Measurements from ENCODE around the gene TUBB4B.
A peak's percentile ranks its signal among the peaks of the same experiment; 100 is the strongest.
"Not testable (repeated sequence)": the region's sequence is repeated elsewhere in the genome, so short reads cannot be mapped to it uniquely, and the experiment has no call there.

TUBB4B gene

DNA sequence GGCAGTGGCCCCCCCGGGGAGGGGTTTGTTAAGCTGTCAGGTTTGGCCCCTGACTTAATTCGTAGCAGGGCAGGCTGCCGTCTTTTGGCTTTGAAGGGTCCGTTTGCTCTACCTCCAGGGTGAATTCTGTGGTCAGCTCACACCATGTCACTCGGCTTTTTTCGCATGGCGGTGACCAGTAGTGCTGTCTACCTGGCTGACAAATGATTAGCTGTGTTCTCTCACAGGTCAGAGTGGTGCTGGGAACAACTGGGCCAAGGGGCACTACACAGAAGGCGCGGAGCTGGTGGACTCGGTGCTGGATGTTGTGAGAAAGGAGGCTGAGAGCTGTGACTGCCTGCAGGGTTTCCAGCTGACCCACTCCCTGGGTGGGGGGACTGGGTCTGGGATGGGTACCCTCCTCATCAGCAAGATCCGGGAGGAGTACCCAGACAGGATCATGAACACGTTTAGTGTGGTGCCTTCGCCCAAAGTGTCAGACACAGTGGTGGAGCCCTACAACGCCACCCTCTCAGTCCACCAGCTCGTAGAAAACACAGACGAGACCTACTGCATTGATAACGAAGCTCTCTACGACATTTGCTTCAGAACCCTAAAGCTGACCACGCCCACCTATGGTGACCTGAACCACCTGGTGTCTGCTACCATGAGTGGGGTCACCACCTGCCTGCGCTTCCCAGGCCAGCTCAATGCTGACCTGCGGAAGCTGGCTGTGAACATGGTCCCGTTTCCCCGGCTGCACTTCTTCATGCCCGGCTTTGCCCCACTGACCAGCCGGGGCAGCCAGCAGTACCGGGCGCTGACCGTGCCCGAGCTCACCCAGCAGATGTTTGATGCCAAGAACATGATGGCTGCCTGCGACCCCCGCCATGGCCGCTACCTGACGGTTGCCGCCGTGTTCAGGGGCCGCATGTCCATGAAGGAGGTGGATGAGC is 1.4 kb downstream of the TUBB4B start:
- peaks cover 22% of the 10 kb centered on the region for H3K36me3 ChIP-seq (ENCODE audit: insufficient read depth, low read length)
- peak overlapping the region; percentile 81 for H3K4me3 ChIP-seq (ENCODE audit: low read length)
- WGBS = 85% methylated on average over 36 of the region's 36 CpGs
- H3K9me3 ChIP-seq (ENCODE audit: insufficient read depth, low read depth, low read length) = no peaks in the 10 kb centered on the region
- peaks cover 14% of the 10 kb centered on the region for H3K4me1 ChIP-seq (ENCODE audit: insufficient read depth, low read length)
- H3K27ac ChIP-seq (ENCODE audit: low read depth, low read length) = no peak overlapping the region
- H3K9ac ChIP-seq (ENCODE audit: low read depth, low read length) = peak overlapping the region; percentile 82
- H3K27me3 ChIP-seq (ENCODE audit: insufficient read depth, low read length) = no peaks in the 10 kb centered on the region

GRCh38 chr9:137243266-137243625 is 2.2 kb downstream of the TUBB4B start:
- WGBS = 95% methylated on average over 18 of the region's 18 CpGs
- H3K36me3 ChIP-seq (ENCODE audit: insufficient read depth, low read length) = peaks cover 22% of the 10 kb centered on the region
- not testable (repeated sequence) for H3K9me3 ChIP-seq (ENCODE audit: insufficient read depth, low read depth, low read length); H3K9ac ChIP-seq (ENCODE audit: low read depth, low read length); H3K27me3 ChIP-seq (ENCODE audit: insufficient read depth, low read length); H3K27ac ChIP-seq (ENCODE audit: low read depth, low read length)
- H3K4me3 ChIP-seq (ENCODE audit: low read length) = peak overlapping the region; percentile 9; the same call in 1 of the 2 replicates
- peaks cover 14% of the 10 kb centered on the region for H3K4me1 ChIP-seq (ENCODE audit: insufficient read depth, low read length)

DNA sequence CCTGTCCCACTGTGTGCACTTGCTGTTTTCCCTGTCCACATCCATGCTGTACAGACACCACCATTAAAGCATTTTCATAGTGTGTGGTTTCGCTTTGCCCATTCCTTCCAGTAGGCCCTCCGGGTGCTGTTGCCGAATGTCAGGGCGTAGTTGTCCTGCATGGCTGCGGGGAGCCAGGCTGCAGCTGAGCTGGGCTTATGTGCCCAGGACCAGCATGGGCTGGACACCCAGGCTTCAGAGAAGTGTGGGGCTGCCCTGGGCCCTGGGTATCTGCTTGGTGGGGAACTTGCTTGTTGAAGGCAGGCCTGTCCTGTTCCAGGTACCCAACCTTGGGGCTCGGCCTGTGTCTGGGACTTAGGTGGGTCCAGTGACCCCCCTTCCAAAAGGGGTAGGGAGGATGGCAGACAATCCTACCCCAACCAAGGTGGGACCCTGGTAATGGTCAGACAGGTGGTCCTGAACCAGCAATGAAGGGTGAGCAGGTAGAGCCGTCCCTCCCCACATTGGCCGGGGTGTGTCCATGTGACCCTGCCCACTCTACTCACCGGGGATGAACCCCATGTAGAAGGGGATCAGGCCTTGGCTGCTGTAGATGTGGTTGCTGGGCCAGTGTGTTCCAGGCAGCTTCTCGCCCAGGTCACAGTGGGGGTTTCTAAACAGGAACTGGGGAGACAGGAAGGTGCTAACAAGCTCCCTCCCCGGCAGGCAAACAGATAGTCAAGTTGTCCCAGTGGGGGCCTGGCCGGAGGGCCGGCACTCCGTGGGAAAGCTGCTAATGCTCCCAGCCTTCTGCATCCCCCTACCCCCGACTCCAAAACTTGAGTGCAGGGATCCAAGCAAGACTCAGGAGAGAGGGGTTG is 2.8 kb downstream of the TUBB4B start:
- Histone ChIP-seq H3K9me3 (ENCODE audit: insufficient read depth, low read depth, low read length) (no peaks in the 10 kb centered on the region), H3K9ac (ENCODE audit: low read depth, low read length) (peak overlapping the region; percentile 18; the same call in 1 of the 2 replicates), H3K27ac (ENCODE audit: low read depth, low read length) (peak overlapping the region; percentile 18; the same call in 1 of the 2 replicates), H3K27me3 (ENCODE audit: insufficient read depth, low read length) (no peaks in the 10 kb centered on the region), H3K36me3 (ENCODE audit: insufficient read depth, low read length) (peaks cover 22% of the 10 kb centered on the region), H3K4me1 (ENCODE audit: insufficient read depth, low read length) (peaks cover 14% of the 10 kb centered on the region), H3K4me3 (ENCODE audit: low read length) (peak overlapping the region; percentile 9; the same call in 1 of the 2 replicates)
- WGBS = 61% methylated on average over 15 of the region's 15 CpGs

DNA sequence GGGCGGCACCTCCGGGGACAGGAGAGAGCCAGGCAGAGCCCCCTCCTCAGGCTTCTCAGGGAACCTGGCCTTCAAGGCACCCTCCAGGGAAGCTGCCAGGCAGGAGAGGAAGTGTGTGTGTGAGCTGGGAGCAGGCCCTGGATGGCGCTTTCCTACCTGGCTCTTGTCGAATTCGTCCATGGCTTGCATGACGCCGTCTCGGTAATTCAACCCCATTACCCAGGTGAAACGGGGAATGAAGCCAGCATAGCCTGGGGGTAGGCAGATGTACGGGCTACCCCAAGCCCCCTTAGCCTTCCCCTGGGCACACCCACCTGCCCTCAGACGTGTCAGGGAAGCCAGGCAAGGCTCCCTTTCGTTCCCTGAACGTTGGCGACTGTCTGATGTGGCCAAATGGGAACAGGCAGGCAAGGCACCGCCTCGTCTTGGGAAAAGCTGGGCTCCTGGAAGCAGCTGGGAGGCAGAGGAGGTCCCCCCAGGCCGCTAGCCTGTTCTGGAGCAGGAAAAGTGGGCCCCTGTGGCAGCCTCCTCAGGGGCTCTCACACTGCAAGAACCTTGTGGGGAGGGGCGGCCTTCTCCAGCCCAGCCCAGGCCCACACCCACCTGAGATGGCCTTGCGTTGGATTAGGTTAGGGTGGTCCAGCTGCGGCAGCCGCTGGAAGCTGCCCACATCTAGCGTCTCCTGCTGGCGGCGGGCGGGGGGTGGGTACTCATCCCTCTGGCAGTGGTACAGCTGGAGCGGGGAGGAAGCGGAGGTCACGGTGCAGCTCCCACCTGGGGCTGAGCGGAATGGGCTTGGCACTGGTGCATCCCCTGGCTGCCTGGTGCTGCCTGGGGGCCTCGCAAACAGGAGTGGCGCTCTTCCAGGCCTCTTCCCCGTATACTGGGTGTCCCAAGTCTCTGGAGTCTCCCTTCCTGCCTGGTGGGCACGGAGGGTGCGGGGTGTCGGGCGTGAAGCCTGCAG is 3.7 kb downstream of the TUBB4B start:
- Histone ChIP-seq H3K4me3 (ENCODE audit: low read length) (no peak overlapping the region), H3K36me3 (ENCODE audit: insufficient read depth, low read length) (peaks cover 22% of the 10 kb centered on the region), H3K27ac (ENCODE audit: low read depth, low read length) (peak overlapping the region; percentile 27; the same call in 1 of the 2 replicates), H3K27me3 (ENCODE audit: insufficient read depth, low read length) (no peaks in the 10 kb centered on the region), H3K4me1 (ENCODE audit: insufficient read depth, low read length) (peaks cover 14% of the 10 kb centered on the region), H3K9ac (ENCODE audit: low read depth, low read length) (peak overlapping the region; percentile 18; the same call in 1 of the 2 replicates), H3K9me3 (ENCODE audit: insufficient read depth, low read depth, low read length) (no peaks in the 10 kb centered on the region)
- 66% methylated on average over 36 of the region's 36 CpGs for WGBS

- H3K27me3 ChIP-seq (ENCODE audit: insufficient read depth, low read length) = no peaks in the 10 kb centered on the region; the same call in 1 of the 2 replicates
- H3K4me1 ChIP-seq (ENCODE audit: insufficient read depth, low read length) = peaks cover 14% of the 10 kb centered on the region
- no peaks in the 10 kb centered on the region for H3K9me3 ChIP-seq (ENCODE audit: insufficient read depth, low read depth, low read length)
- H3K9ac ChIP-seq (ENCODE audit: low read depth, low read length) = no peak overlapping the region
- WGBS = 91% methylated on average over 25 of the region's 25 CpGs
- no peak overlapping the region for H3K4me3 ChIP-seq (ENCODE audit: low read length)
- no peak overlapping the region for H3K27ac ChIP-seq (ENCODE audit: low read depth, low read length)
- H3K36me3 ChIP-seq (ENCODE audit: insufficient read depth, low read length) = peaks cover 22% of the 10 kb centered on the region
Measured at GRCh38 chr9:137245450-137246421, 4.6 kb downstream of the TUBB4B start.

DNA sequence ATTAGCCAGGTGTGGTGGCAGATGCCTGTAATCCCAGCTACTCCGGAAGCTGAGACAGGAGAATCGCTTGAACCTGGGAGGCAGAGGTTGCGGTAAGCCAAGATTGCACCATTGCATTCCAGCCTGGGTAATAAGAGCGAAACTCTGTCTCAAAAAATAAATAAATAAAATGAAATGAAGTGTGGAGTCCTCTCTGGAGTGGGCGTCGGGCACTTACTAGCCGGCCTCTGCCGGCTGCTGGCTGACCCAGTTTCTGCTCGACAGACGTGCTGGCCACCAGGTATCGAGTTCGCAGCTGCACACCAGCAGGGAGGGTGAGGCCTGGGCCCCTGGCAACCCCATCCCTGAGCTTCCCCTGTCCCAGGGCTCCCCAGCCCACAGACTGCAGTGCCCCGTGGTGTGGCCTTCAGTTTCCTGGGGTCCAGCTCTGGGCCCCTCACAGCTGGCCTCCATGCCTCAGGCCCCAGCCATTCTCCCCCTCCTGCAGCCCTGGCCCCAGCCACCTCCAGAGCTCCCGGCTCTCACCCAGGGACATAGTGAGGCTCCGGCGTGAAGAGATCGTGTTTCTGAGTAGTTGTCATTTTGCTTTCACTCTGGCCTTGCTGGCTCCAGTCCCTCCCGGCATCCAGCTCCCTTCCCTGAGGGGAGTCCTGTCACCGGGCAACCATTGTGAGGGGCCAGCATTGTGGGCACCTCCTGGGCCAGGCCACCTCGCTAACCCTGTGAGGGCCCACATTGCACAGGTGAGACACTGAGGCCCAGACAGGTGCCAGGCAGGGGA is 6.2 kb downstream of the TUBB4B start:
- Histone ChIP-seq H3K9ac (ENCODE audit: low read depth, low read length) (0 out of 2 replicates have a peak overlapping the region, but pooled peaks have one; percentile 19), H3K27me3 (ENCODE audit: insufficient read depth, low read length) (no peaks in the 10 kb centered on the region; the same call in 1 of the 2 replicates), H3K4me3 (ENCODE audit: low read length) (no peak overlapping the region), H3K9me3 (ENCODE audit: insufficient read depth, low read depth, low read length) (no peaks in the 10 kb centered on the region), H3K36me3 (ENCODE audit: insufficient read depth, low read length) (peaks cover 17% of the 10 kb centered on the region), H3K27ac (ENCODE audit: low read depth, low read length) (no peak overlapping the region), H3K4me1 (ENCODE audit: insufficient read depth, low read length) (peaks cover 11% of the 10 kb centered on the region)
- WGBS = 81% methylated on average over 20 of the region's 20 CpGs

- Histone ChIP-seq H3K9me3 (ENCODE audit: insufficient read depth, low read depth, low read length) (no peaks in the 10 kb centered on the region), H3K27me3 (ENCODE audit: insufficient read depth, low read length) (no peaks in the 10 kb centered on the region; the same call in 1 of the 2 replicates), H3K4me3 (ENCODE audit: low read length) (no peak overlapping the region), H3K27ac (ENCODE audit: low read depth, low read length) (no peak overlapping the region), H3K9ac (ENCODE audit: low read depth, low read length) (no peak overlapping the region), H3K36me3 (ENCODE audit: insufficient read depth, low read length) (peaks cover 12% of the 10 kb centered on the region), H3K4me1 (ENCODE audit: insufficient read depth, low read length) (peaks cover 10% of the 10 kb centered on the region)
- 93% methylated on average over 6 of the region's 6 CpGs for WGBS
Measured at GRCh38 chr9:137247916-137248175, 6.8 kb downstream of the TUBB4B start.

GRCh38 chr9:137250329-137251193 is 9.5 kb downstream of the TUBB4B start:
- Histone ChIP-seq H3K27ac (ENCODE audit: low read depth, low read length) (no peak overlapping the region), H3K4me1 (ENCODE audit: insufficient read depth, low read length) (peaks cover 5% of the 10 kb centered on the region; the same call in 1 of the 2 replicates), H3K4me3 (ENCODE audit: low read length) (no peak overlapping the region), H3K9me3 (ENCODE audit: insufficient read depth, low read depth, low read length) (no peaks in the 10 kb centered on the region), H3K36me3 (ENCODE audit: insufficient read depth, low read length) (no peaks in the 10 kb centered on the region), H3K27me3 (ENCODE audit: insufficient read depth, low read length) (no peaks in the 10 kb centered on the region; the same call in 1 of the 2 replicates), H3K9ac (ENCODE audit: low read depth, low read length) (no peak overlapping the region)
- 80% methylated on average over 17 of the region's 18 CpGs for WGBS

GRCh38 chr9:137251194-137251461 is 10.0 kb downstream of the TUBB4B start, which contains the start of gene STPG3:
Gene STPG3, plus strand, starts transcription at chr9:137251286. Its CDS starts 1 bp downstream, at chr9:137251287.
- H3K27me3 ChIP-seq (ENCODE audit: insufficient read depth, low read length) = no peaks in the 10 kb centered on the region; the same call in 1 of the 2 replicates
- no peak within 1 kb of the TSS for H3K4me3 ChIP-seq (ENCODE audit: low read length)
- WGBS = 68% methylated on average over 4 of the region's 4 CpGs
- peaks cover 5% of the 10 kb centered on the region; the same call in 1 of the 2 replicates for H3K4me1 ChIP-seq (ENCODE audit: insufficient read depth, low read length)
- H3K9me3 ChIP-seq (ENCODE audit: insufficient read depth, low read depth, low read length) = no peaks in the 10 kb centered on the region
- no peaks in the 10 kb centered on the region for H3K36me3 ChIP-seq (ENCODE audit: insufficient read depth, low read length)
- H3K9ac ChIP-seq (ENCODE audit: low read depth, low read length) = no peak within 1 kb of the TSS
- no peak within 1 kb of the TSS for H3K27ac ChIP-seq (ENCODE audit: low read depth, low read length)

Measured in HUES64 (cell line).